Activated T-cell treated with anti-CD3 and anti-CD28 coated beads, Interleukin-2, amount 50 U/mL, for 24 hours (primary cell): Measurements from ENCODE around the gene CCDC91.
"Not testable (repeated sequence)": the region's sequence is repeated elsewhere in the genome, so short reads cannot be mapped to it uniquely, and the experiment has no call there.

Source experiments
- DNase-seq: peaks from one replicate; pipeline ENCODE4 v3.0.0-alpha.2; 2020
- H3K27ac Mint-ChIP-seq: 2 replicates; pipeline ENCODE4 v1.8.0; 2020; ENCODE audit warnings: mild to moderate bottlenecking, mixed read lengths
- H3K27me3 Mint-ChIP-seq: 2 replicates; pipeline ENCODE4 v1.8.0; 2020; ENCODE audit warnings: mixed read lengths
- H3K36me3 Mint-ChIP-seq: 2 replicates; pipeline ENCODE4 v1.8.0; 2020; ENCODE audit warnings: low read depth, mixed read lengths
- H3K4me1 Mint-ChIP-seq: 2 replicates; pipeline ENCODE4 v1.8.0; 2020; ENCODE audit warnings: low read depth, mixed read lengths
- H3K4me3 Mint-ChIP-seq: 2 replicates; pipeline ENCODE4 v1.8.0; 2020; ENCODE audit warnings: mild to moderate bottlenecking, moderate library complexity, mixed read lengths
- H3K9me3 Mint-ChIP-seq: 2 replicates; pipeline ENCODE4 v1.8.0; 2020; ENCODE audit warnings: mixed read lengths

Gene CCDC91

GRCh38 chr12:28265435-28266042, 75.3 kb downstream of the CCDC91 start:
- H3K27ac Mint-ChIP-seq = no peak overlapping the region
- H3K4me1 Mint-ChIP-seq = no peaks in the 10 kb centered on the region
- peaks cover 53% of the 10 kb centered on the region for H3K36me3 Mint-ChIP-seq
- H3K4me3 Mint-ChIP-seq = no peak overlapping the region
- no peaks in the 10 kb centered on the region for H3K27me3 Mint-ChIP-seq
- peaks cover 7% of the 10 kb centered on the region for H3K9me3 Mint-ChIP-seq
- no peak for DNase-seq

- H3K27ac Mint-ChIP-seq, H3K4me1 Mint-ChIP-seq, DNase-seq, H3K27me3 Mint-ChIP-seq, H3K4me3 Mint-ChIP-seq: not testable (repeated sequence)
- Mint-ChIP-seq H3K9me3 (peaks cover 20% of the 10 kb centered on the region), H3K36me3 (peaks cover 49% of the 10 kb centered on the region)
These were observed 77.8 kb downstream of the CCDC91 start for GRCh38 chr12:28267920-28268607.

GRCh38 chr12:28268608-28269229, 78.5 kb downstream of the CCDC91 start:
- Mint-ChIP-seq H3K4me3 (no peak overlapping the region), H3K9me3 (peaks cover 20% of the 10 kb centered on the region), H3K27me3 (no peaks in the 10 kb centered on the region), H3K27ac (no peak overlapping the region), H3K36me3 (peaks cover 45% of the 10 kb centered on the region), H3K4me1 (no peaks in the 10 kb centered on the region)
- no peak for DNase-seq

GRCh38 chr12:28269851-28270250, 79.6 kb downstream of the CCDC91 start:
- Mint-ChIP-seq H3K9me3 (peaks cover 20% of the 10 kb centered on the region), H3K36me3 (peaks cover 51% of the 10 kb centered on the region), H3K4me3 (no peak overlapping the region)

GRCh38 chr12:28278499-28278898, 88.2 kb downstream of the CCDC91 start:
- peaks cover 50% of the 10 kb centered on the region for H3K36me3 Mint-ChIP-seq

More at GRCh38 chr12:28269851-28270250, 79.6 kb downstream of the CCDC91 start:
- Mint-ChIP-seq H3K4me1 (no peaks in the 10 kb centered on the region), H3K27me3 (no peaks in the 10 kb centered on the region), H3K27ac (no peak overlapping the region)
- no peak for DNase-seq

GRCh38 chr12:28278960-28279359, 88.7 kb downstream of the CCDC91 start:
- H3K4me1 Mint-ChIP-seq = peaks cover 18% of the 10 kb centered on the region
- DNase-seq = no peak
- no peaks in the 10 kb centered on the region for H3K27me3 Mint-ChIP-seq
- H3K9me3 Mint-ChIP-seq = peaks cover 3% of the 10 kb centered on the region
- peaks cover 52% of the 10 kb centered on the region for H3K36me3 Mint-ChIP-seq
- H3K27ac Mint-ChIP-seq = no peak overlapping the region
- H3K4me3 Mint-ChIP-seq = no peak overlapping the region

More at GRCh38 chr12:28278499-28278898, 88.2 kb downstream of the CCDC91 start:
- Mint-ChIP-seq H3K4me3 (no peak overlapping the region), H3K27ac (no peak overlapping the region), H3K27me3 (no peaks in the 10 kb centered on the region), H3K4me1 (peaks cover 18% of the 10 kb centered on the region), H3K9me3 (peaks cover 3% of the 10 kb centered on the region)
- DNase-seq = no peak

- Mint-ChIP-seq H3K4me3 (no peak overlapping the region), H3K4me1 (no peaks in the 10 kb centered on the region), H3K27me3 (no peaks in the 10 kb centered on the region), H3K36me3 (peaks cover 85% of the 10 kb centered on the region), H3K27ac (no peak overlapping the region), H3K9me3 (peaks cover 37% of the 10 kb centered on the region)
- DNase-seq = no peak
These were observed 96.1 kb downstream of the CCDC91 start for GRCh38 chr12:28286352-28286751.

GRCh38 chr12:28290262-28290661, 100.0 kb downstream of the CCDC91 start:
- H3K27me3 Mint-ChIP-seq = no peaks in the 10 kb centered on the region
- H3K9me3 Mint-ChIP-seq = peaks cover 37% of the 10 kb centered on the region
- peaks cover 5% of the 10 kb centered on the region for H3K4me1 Mint-ChIP-seq
- H3K4me3 Mint-ChIP-seq = no peak overlapping the region
- H3K27ac Mint-ChIP-seq = no peak overlapping the region
- peaks cover 80% of the 10 kb centered on the region for H3K36me3 Mint-ChIP-seq
- DNase-seq = no peak

GRCh38 chr12:28292699-28293098, 102.4 kb downstream of the CCDC91 start:
- Mint-ChIP-seq H3K27ac (no peak overlapping the region), H3K9me3 (peaks cover 30% of the 10 kb centered on the region), H3K4me3 (no peak overlapping the region), H3K27me3 (no peaks in the 10 kb centered on the region), H3K36me3 (peaks cover 64% of the 10 kb centered on the region), H3K4me1 (peaks cover 7% of the 10 kb centered on the region)
- DNase-seq = no peak

GRCh38 chr12:28294300-28294699, 104.0 kb downstream of the CCDC91 start:
- H3K27ac Mint-ChIP-seq = no peak overlapping the region
- H3K4me1 Mint-ChIP-seq = peaks cover 10% of the 10 kb centered on the region
- H3K36me3 Mint-ChIP-seq = peaks cover 48% of the 10 kb centered on the region
- H3K9me3 Mint-ChIP-seq = peaks cover 15% of the 10 kb centered on the region
- no peak overlapping the region for H3K4me3 Mint-ChIP-seq
- no peak for DNase-seq
- no peaks in the 10 kb centered on the region for H3K27me3 Mint-ChIP-seq

GRCh38 chr12:28296287-28296686, 106.0 kb downstream of the CCDC91 start:
- no peak overlapping the region for H3K4me3 Mint-ChIP-seq
- H3K9me3 Mint-ChIP-seq = peaks cover 5% of the 10 kb centered on the region
- DNase-seq = no peak
- H3K4me1 Mint-ChIP-seq = peaks cover 11% of the 10 kb centered on the region
- no peak overlapping the region for H3K27ac Mint-ChIP-seq
- H3K27me3 Mint-ChIP-seq = no peaks in the 10 kb centered on the region
- H3K36me3 Mint-ChIP-seq = peaks cover 30% of the 10 kb centered on the region

- peaks cover 32% of the 10 kb centered on the region for H3K36me3 Mint-ChIP-seq
- no peak for DNase-seq
- no peaks in the 10 kb centered on the region for H3K9me3 Mint-ChIP-seq
- H3K27ac Mint-ChIP-seq = no peak overlapping the region
- peaks cover 15% of the 10 kb centered on the region for H3K4me1 Mint-ChIP-seq
- no peak overlapping the region for H3K4me3 Mint-ChIP-seq
- H3K27me3 Mint-ChIP-seq = no peaks in the 10 kb centered on the region
These were observed 112.9 kb downstream of the CCDC91 start for GRCh38 chr12:28303192-28303591.

GRCh38 chr12:28306535-28306934, 116.3 kb downstream of the CCDC91 start:
- Mint-ChIP-seq H3K36me3 (peaks cover 65% of the 10 kb centered on the region), H3K4me3 (no peak overlapping the region), H3K27ac (peak overlapping the region; percentile 44), H3K4me1 (peaks cover 11% of the 10 kb centered on the region), H3K27me3 (no peaks in the 10 kb centered on the region), H3K9me3 (no peaks in the 10 kb centered on the region)
- DNase-seq = no peak

- H3K36me3 Mint-ChIP-seq = peaks cover 83% of the 10 kb centered on the region
- no peak overlapping the region for H3K4me3 Mint-ChIP-seq
- H3K4me1 Mint-ChIP-seq = peaks cover 11% of the 10 kb centered on the region
- no peaks in the 10 kb centered on the region for H3K9me3 Mint-ChIP-seq
- H3K27ac Mint-ChIP-seq = no peak overlapping the region
- H3K27me3 Mint-ChIP-seq = no peaks in the 10 kb centered on the region
- DNase-seq = no peak
These were observed 118.6 kb downstream of the CCDC91 start for GRCh38 chr12:28308891-28309290.

GRCh38 chr12:28313631-28314030, 123.4 kb downstream of the CCDC91 start:
- H3K4me1 Mint-ChIP-seq = peaks cover 4% of the 10 kb centered on the region
- H3K9me3 Mint-ChIP-seq = peaks cover 5% of the 10 kb centered on the region
- H3K27me3 Mint-ChIP-seq = no peaks in the 10 kb centered on the region
- H3K27ac Mint-ChIP-seq = no peak overlapping the region
- H3K36me3 Mint-ChIP-seq = peaks cover 90% of the 10 kb centered on the region
- no peak for DNase-seq
- H3K4me3 Mint-ChIP-seq = no peak overlapping the region
